GM12873 (cell line): Measurements from ENCODE around the gene IFRD2.
A peak's percentile ranks its signal among the peaks of the same experiment; 100 is the strongest.

Source experiments
- TF ChIP-seq, protein P1 (sequence below): IDR thresholded peaks from 2 replicates; pipeline ENCODE4 v1.5.1; 2012; ENCODE audit warnings: low read depth, mild to moderate bottlenecking, moderate library complexity, low read length, control low read depth; ENCODE audit not compliant: insufficient read depth; ENCODE audit errors: missing control alignments

Gene IFRD2, protein sequence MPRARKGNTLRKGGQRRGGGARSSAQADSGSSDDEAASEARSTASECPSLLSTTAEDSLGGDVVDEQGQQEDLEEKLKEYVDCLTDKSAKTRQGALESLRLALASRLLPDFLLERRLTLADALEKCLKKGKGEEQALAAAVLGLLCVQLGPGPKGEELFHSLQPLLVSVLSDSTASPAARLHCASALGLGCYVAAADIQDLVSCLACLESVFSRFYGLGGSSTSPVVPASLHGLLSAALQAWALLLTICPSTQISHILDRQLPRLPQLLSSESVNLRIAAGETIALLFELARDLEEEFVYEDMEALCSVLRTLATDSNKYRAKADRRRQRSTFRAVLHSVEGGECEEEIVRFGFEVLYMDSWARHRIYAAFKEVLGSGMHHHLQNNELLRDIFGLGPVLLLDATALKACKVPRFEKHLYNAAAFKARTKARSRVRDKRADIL

DNA sequence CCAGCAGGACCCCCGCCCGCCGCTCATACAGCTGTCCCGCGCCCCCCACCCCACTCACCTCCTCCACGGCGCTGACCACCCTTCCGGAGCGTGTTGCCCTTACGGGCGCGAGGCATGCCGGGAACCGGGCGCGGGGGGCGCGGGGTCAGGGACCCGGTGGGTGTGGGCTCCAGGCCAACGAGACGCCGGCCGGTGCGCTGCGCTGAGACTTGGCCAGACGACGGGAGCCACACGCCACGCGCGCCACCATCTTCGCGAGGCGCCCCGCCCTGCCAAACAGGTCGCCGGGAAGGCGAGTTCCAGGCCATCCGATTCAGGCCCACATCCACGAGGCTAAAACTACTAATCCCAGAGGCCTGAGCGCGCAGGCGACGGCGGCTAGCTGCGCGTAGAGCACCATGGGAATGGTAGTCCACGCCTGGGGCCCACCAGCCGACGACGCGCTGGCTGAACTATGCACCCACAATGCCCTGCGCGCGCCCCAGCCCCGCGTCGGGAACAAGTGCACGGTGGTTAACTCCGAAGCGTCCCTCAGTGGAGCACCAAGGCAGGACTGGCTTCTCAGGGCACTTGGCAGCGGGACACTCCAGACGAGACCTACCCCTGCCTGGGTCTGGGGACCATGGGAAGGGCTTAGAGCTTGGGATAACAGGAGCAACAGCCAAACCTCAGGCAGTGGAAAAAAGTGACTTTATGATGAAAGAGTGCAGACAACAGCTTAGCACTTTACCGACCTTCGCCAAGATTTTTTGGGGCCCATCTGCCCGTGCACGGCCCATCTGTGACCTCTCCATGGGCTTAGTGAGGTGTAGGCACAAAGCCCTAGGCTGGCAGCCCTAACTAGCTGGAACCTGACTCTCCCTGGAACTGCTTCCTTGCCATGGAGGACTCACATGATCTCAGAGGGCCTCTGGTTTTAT lies at the start of gene IFRD2:
Gene IFRD2, minus strand, starts transcription at position 271 of the 920 bp plus-strand sequence. Its CDS starts 155 bp downstream, at position 116.
- TF ChIP-seq, protein P1, sequence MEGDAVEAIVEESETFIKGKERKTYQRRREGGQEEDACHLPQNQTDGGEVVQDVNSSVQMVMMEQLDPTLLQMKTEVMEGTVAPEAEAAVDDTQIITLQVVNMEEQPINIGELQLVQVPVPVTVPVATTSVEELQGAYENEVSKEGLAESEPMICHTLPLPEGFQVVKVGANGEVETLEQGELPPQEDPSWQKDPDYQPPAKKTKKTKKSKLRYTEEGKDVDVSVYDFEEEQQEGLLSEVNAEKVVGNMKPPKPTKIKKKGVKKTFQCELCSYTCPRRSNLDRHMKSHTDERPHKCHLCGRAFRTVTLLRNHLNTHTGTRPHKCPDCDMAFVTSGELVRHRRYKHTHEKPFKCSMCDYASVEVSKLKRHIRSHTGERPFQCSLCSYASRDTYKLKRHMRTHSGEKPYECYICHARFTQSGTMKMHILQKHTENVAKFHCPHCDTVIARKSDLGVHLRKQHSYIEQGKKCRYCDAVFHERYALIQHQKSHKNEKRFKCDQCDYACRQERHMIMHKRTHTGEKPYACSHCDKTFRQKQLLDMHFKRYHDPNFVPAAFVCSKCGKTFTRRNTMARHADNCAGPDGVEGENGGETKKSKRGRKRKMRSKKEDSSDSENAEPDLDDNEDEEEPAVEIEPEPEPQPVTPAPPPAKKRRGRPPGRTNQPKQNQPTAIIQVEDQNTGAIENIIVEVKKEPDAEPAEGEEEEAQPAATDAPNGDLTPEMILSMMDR, result no peak

DNA sequence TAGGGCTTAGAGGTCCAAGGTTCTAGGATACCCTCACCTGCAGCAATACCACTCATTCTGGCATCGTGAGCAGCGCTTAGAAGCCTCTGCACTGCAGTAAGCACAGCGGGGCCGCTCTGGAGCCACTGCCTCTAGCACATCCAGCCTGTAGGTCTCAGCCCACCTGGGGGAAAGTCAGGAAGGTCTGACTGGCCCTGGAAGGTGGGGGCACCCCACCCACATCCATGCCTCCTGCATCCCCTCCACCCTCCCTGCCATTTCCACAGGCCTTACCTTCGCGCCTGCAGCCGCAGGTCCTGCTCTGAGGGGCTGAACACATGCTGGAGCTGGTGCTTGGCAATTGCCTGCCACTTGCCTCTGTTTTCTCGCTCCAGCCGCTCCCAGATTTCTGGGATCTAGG lies 49.3 kb upstream of the IFRD2 start:
- TF ChIP-seq, protein P1, result no peak

DNA sequence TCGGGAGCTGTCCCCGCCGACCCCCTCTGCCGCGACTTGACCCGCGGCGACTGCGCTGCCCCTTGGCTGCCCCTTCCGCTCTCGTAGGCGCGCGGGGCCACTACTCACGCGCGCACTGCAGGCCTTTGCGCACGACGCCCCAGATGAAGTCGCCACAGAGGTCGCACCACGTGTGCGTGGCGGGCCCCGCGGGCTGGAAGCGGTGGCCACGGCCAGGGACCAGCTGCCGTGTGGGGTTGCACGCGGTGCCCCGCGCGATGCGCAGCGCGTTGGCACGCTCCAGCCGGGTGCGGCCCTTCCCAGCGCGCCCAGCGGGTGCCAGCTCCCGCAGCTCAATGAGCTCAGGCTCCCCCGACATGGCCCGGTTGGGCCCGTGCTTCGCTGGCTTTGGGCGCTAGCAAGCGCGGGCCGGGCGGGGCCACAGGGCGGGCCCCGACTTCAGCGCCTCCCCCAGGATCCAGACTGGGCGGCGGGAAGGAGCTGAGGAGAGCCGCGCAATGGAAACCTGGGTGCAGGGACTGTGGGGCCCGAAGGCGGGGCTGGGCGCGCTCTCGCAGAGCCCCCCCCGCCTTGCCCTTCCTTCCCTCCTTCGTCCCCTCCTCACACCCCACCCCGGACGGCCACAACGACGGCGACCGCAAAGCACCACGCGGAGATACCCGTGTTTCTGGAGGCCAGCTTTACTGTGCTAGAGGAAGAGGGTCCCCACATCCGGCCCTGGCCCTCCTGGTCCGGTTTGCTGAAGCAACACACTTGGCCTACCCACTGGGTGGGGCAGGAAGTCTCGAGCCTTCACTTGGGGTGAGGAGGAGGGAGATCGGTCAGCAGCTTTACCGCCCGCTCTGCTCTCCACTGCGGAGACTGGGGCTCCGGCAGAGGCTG lies 48.5 kb upstream of the IFRD2 start, which contains the start of gene RASSF1:
Gene RASSF1, minus strand, starts transcription at position 389 of the 882 bp plus-strand sequence. Its CDS starts 31 bp downstream, at position 358.
- TF ChIP-seq, protein P1, result no peak

DNA sequence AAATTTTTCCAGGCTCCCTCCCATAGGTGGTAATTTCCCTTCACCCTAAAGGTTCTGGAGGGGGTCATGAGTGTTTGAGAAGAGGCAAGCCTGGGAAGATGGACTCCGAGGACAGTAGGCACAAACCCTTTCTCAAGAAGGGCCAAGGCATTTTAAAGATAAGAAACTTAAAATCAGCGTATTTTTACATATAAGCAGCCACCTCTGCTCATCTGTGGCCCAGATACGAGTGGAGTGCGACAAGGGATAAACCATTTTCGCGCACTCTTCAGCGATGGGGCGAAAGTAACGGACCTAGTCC lies 47.9 kb upstream of the IFRD2 start:
- TF ChIP-seq, protein P1, result no peak

DNA sequence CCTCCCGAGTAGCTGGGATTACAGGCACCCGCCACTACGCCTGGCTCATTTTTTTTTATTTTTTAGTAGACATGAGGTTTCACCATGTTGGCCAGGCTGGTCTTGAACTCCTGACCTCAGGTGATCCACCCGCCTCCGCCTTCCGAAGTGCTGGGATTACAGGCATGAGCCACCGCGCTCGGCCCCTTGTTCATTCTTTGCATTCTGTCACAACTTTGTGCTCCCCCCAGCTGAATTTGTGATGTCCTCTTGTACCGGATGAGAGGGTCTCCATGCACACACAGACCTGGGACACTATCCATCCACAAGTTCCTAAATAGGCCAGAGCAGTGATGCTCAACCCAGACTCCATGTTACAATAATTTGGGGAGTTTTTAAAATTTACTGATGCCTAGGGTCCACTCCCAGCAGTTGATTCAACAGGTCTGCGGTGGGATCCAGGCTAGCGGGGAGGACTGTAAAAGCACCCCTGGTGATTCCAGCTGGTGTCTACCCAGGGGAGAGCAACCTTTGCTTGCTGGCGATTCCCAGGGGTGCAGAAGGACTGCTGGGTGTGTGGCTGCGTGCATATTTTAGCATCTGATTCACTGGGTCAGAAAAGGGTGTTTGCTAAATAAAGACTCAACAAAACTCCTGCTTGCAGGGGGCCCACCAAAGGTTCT lies 47.4 kb upstream of the IFRD2 start:
- TF ChIP-seq, protein P1, result no peak

DNA sequence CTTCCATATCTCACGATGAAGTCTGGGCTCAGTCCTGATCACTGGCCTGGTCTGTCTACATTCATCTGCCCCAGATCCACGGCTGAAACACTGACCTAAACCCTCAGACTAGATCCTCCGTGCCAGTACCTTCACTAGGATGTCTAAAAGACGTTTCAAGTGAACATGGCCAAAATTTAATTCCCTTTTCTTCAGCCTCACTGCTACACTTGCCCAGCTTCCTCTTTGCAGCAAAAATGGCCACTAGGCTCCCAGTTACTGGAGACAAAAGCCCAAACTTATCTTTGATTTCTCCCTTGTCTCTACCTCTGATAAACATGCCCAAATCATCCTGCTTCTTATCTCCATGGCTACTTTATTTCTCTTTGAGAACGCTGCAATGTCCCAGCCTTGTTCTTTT lies 46.7 kb upstream of the IFRD2 start:
- TF ChIP-seq, protein P1, result peak; percentile 20
